Central memory CD4-positive, alpha-beta T cell (primary cell): ENCODE results near the gene TOMM40.
A peak's percentile ranks its signal among the peaks of the same experiment; 100 is the strongest.
"Not testable (repeated sequence)": the region's sequence is repeated elsewhere in the genome, so short reads cannot be mapped to it uniquely, and the experiment has no call there.

Source experiments
- DNase-seq: peaks from one replicate; pipeline ENCODE4 v3.0.0; 2022

TOMM40 gene

GRCh38 chr19:44900328-44901244 is 9.5 kb downstream of the TOMM40 start:
- no peak for DNase-seq

GRCh38 chr19:44903216-44903601 is 12.2 kb downstream of the TOMM40 start:
- no peak for DNase-seq

- DNase-seq, result peak; percentile 56
Measured at GRCh38 chr19:44903602-44904425, 12.8 kb downstream of the TOMM40 start.

DNA sequence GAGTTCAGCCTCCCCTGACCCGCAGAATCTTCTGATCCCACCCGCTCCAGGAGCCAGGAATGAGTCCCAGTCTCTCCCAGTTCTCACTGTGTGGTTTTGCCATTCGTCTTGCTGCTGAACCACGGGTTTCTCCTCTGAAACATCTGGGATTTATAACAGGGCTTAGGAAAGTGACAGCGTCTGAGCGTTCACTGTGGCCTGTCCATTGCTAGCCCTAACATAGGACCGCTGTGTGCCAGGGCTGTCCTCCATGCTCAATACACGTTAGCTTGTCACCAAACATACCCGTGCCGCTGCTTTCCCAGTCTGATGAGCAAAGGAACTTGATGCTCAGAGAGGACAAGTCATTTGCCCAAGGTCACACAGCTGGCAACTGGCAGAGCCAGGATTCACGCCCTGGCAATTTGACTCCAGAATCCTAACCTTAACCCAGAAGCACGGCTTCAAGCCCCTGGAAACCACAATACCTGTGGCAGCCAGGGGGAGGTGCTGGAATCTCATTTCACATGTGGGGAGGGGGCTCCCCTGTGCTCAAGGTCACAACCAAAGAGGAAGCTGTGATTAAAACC is 13.5 kb downstream of the TOMM40 start:
- DNase-seq, result no peak

- DNase-seq, result no peak
Measured at GRCh38 chr19:44905437-44906160, 14.5 kb downstream of the TOMM40 start, which contains the start of gene APOE. TSS of gene APOE (plus strand) at chr19:44905796. CDS start at chr19:44906625, 829 bp downstream.

DNA sequence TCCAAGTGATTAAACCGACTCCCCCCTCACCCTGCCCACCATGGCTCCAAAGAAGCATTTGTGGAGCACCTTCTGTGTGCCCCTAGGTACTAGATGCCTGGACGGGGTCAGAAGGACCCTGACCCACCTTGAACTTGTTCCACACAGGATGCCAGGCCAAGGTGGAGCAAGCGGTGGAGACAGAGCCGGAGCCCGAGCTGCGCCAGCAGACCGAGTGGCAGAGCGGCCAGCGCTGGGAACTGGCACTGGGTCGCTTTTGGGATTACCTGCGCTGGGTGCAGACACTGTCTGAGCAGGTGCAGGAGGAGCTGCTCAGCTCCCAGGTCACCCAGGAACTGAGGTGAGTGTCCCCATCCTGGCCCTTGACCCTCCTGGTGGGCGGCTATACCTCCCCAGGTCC is 16.6 kb downstream of the TOMM40 start:
- no peak for DNase-seq

DNA sequence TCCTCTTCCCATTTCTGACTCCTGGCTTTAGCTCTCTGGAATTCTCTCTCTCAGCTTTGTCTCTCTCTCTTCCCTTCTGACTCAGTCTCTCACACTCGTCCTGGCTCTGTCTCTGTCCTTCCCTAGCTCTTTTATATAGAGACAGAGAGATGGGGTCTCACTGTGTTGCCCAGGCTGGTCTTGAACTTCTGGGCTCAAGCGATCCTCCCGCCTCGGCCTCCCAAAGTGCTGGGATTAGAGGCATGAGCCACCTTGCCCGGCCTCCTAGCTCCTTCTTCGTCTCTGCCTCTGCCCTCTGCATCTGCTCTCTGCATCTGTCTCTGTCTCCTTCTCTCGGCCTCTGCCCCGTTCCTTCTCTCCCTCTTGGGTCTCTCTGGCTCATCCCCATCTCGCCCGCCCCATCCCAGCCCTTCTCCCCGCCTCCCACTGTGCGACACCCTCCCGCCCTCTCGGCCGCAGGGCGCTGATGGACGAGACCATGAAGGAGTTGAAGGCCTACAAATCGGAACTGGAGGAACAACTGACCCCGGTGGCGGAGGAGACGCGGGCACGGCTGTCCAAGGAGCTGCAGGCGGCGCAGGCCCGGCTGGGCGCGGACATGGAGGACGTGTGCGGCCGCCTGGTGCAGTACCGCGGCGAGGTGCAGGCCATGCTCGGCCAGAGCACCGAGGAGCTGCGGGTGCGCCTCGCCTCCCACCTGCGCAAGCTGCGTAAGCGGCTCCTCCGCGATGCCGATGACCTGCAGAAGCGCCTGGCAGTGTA is 17.2 kb downstream of the TOMM40 start:
- no peak for DNase-seq

- no peak for DNase-seq
Measured at GRCh38 chr19:44908836-44909261, 17.8 kb downstream of the TOMM40 start.

GRCh38 chr19:44909775-44910174 is 18.7 kb downstream of the TOMM40 start:
- DNase-seq, result no peak

DNA sequence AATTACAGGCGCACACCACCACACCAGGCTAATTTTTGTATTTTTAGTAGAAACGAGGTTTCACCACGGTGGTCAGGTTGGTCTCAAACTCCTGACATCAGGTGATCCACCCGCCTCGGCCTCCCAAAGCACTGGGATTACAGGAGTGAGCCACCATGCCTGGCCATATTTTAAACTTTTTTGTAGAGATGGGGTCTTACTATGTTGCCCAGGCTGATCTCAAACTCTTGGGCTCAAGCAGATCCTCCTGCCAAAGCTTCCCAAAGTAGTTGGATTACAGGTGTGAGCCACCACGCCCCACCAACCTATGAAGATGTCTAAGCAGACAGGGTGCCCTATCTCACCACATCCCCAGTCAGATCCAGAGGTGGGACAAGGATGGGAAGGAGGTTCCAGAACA is 20.8 kb downstream of the TOMM40 start:
- not testable (repeated sequence) for DNase-seq

DNA sequence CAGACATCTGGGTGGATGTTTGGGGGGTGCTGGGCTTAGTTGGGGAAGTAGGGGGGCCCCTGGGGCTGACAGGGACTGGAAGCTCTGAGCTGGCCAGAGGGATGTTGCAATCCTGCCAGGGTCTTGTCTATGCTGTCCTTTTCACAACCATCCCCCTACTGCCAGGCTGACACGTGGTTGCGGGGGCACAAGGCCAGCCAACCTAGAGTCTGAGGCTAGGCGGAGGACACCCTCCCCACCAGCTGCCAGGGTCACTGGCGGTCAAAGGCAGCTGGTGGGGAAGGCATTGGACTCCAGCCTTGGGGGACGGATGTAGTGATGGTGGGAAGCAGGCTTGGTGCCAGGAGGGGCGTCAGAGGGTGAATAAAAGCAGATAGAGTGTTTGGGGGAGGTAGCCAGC is 21.8 kb downstream of the TOMM40 start:
- DNase-seq, result no peak

DNA sequence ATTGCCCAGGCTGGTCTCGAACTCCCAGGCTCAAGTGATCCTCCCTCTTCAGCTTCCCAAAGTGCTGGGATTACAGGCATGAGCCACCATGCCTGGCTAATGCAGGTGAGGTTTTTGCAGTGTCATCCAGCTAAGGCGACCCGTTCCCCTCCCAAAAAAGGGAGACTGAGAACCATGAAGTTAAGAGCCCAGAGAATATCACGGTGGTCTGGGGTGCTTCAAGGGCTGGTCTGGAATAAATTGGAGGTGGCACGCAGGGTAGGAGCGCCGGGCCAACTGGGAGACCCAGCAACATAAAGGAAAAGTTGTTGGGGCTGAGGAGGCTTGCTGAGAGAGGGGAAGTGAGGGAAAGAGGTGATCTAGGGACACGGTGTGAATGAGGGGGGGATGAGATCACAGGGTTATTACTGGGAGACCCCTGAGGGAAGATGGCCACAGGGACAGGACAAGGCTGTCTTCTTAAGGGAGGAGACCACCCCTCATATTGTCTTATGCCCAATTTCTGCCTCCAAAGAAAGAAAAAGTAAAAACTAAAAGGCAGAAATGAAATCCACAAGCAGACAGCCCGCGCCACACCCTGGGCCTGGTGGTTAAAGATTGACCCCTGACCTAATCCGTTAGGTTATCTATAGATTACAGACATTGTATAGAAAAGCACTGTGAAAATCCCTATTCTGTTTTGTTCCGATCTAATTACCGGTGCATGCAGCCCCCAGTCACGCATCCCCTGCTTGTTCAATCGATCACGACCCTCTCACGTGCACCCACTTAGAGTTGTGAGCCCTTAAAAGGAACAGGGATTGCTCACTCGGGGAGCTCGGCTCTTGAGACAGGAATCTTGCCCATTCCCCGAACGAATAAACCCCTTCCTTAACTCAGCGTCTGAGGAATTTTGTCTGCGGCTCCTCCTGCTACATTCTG is 22.7 kb downstream of the TOMM40 start:
- DNase-seq, result not testable (repeated sequence)

- DNase-seq, result peak; percentile 62
Measured at GRCh38 chr19:44914433-44915206, 23.6 kb downstream of the TOMM40 start, which contains the start of gene APOC1. TSS of gene APOC1 (plus strand) at chr19:44914608. CDS start at chr19:44914892, 284 bp downstream.

DNA sequence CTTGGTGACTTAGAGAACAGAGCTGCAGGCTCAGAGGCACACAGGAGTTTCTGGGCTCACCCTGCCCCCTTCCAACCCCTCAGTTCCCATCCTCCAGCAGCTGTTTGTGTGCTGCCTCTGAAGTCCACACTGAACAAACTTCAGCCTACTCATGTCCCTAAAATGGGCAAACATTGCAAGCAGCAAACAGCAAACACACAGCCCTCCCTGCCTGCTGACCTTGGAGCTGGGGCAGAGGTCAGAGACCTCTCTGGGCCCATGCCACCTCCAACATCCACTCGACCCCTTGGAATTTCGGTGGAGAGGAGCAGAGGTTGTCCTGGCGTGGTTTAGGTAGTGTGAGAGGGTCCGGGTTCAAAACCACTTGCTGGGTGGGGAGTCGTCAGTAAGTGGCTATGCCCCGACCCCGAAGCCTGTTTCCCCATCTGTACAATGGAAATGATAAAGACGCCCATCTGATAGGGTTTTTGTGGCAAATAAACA is 33.2 kb downstream of the TOMM40 start:
- no peak for DNase-seq

GRCh38 chr19:44925114-44925891 is 34.2 kb downstream of the TOMM40 start:
- DNase-seq, result no peak

DNA sequence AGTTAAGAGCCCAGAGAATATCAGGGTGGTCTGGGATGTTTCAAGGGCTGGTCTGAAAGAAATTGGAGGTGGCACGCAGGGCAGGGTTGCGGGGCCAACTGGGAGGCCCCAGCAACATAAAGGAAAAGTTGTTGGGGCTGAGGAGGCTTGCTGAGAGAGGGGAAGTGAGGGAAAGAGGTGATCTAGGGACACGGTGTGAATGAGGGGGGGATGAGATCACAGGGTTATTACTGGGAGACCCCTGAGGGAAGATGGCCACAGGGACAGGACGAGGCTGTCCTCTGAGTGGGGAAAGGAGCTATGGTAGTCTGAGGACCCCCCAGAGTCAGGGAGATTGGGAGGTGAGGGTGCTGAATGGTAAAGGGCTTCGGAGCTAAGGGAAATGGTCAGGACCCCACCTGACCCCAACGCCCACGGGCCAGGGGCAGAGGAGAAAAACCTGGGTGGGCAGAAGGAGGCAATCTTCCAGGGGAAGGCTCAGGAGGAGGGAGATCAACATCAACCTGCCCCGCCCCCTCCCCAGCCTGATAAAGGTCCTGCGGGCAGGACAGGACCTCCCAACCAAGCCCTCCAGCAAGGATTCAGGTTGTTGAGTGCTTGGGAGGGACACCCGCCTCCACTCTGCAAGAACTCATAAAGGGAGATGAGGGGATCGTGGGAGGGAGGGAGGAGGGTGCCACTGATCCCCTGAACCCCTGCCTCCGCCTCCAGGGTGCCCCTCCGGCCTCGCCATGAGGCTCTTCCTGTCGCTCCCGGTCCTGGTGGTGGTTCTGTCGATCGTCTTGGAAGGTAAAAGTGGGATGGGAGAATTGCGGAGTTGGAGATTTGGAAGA is 35.4 kb downstream of the TOMM40 start:
- DNase-seq, result not testable (repeated sequence)

- DNase-seq, result no peak
Measured at GRCh38 chr19:44927746-44928145, 36.7 kb downstream of the TOMM40 start.

DNA sequence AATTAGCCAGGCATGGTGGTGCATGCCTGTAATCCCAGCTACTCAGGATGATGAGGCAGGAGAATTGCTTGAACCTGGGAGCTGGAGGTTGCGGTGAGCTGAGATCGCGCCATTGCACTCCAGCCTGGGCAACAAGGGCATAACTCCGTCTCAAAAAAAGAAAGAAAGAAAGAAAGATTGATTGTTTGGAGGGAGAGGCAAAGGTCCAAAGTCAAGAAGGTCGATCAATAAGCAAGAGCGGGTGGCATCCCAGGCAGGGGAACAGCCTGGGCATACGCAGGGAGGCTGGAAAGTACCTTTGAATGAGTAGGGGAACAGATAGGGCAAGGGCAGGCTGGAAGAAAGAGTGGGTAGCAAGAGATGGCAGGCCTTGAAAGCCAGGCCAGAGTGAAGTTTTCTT is 39.0 kb downstream of the TOMM40 start:
- no peak for DNase-seq
